ENCODE data around the gene C2orf49. TPM values are rescaled to one million over a fixed set of nuclear protein-coding genes. Genes with fewer than 3 reads are reported as not detected.

C2orf49 gene
- total and polyA plus RNA-seq, 9 of the 15 experiments (the other 6 are each of a cell fraction or from before 2014, with no cell fraction given): 17.9 to 38.2 (median 25.6) TPM

GRCh38 chr2:105391763-105392662 is 54.7 kb downstream of the C2orf49 start:
- TF ChIP-seq NR1H2 (CRISPR knock-in tag; IDR thresholded peaks at IDR 0.05): no peak
- no peak for TF ChIP-seq ZNF324 (CRISPR knock-in tag; IDR thresholded peaks at IDR 0.05)
- no peak for TF ChIP-seq TRIM24 (IDR thresholded peaks at IDR 0.05)
- no peak for TF ChIP-seq TAF7 (tag; IDR thresholded peaks at IDR 0.05)
- TF ChIP-seq ZNF586 (CRISPR knock-in tag; conservative IDR thresholded peaks at IDR 0.05): no peak
- no peak for TF ChIP-seq MCM3 (IDR thresholded peaks at IDR 0.05)
- no peak for TF ChIP-seq GTF3C2 (IDR thresholded peaks at IDR 0.05; ENCODE audit: borderline replicate concordance, extremely low read depth, insufficient read length)
- TF ChIP-seq PREB (CRISPR knock-in tag; IDR thresholded peaks at IDR 0.05): no peak
- no peak for TF ChIP-seq SAFB (IDR thresholded peaks at IDR 0.05; ENCODE audit: borderline replicate concordance, low read depth, low read length)
- TF ChIP-seq GATAD2A (IDR thresholded peaks at IDR 0.05): no peak
- TF ChIP-seq RNF2 (IDR thresholded peaks at IDR 0.05): no peak
- BruUV-seq (replicated peaks): no TSS peak
- intact Hi-C loops (cut with micrococcal nuclease) (no loop called here), in situ Hi-C loops (cut with MboI) (no loop called here)
- Histone ChIP-seq H4K20me1 (replicated peaks; ENCODE audit: control insufficient read depth, insufficient read depth, low read length) (no peaks in the 10 kb centered on the region), H3K4me3 (no peak overlapping the region), H2AFZ (ENCODE audit: low read depth, low read length) (no peak overlapping the region), H3K27ac (ENCODE audit: extremely low read depth, low read depth, low read length) (no peak overlapping the region), H3K9ac (ENCODE audit: insufficient read depth in 1 of 2, low read depth in 2 of 2, low read length in 2 of 2) (no peak overlapping the region), H3K9me3 (replicated peaks; ENCODE audit: control insufficient read depth, insufficient read depth, low read depth, low read length) (no peaks in the 10 kb centered on the region), H3K4me2 (ENCODE audit: insufficient read depth, low read length) (no peak overlapping the region), H3K27me3 (ENCODE audit: control insufficient read depth in 2 of 2, insufficient read depth in 2 of 2, low read length in 2 of 2) (no peaks in the 10 kb centered on the region), H3K79me2 (ENCODE audit: control insufficient read depth, insufficient read depth, low read length) (peaks cover 65% of the 10 kb centered on the region), H3K4me1 (replicated peaks in 1 of 2; ENCODE audit: control insufficient read depth in 2 of 2, insufficient read depth in 2 of 2, low read length in 2 of 2) (peaks cover 4 to 19% of the 10 kb centered on the region in 2 experiments; a peak in 3 of 5 replicates), H3K9me1 (ENCODE audit: control insufficient read depth, insufficient read depth, low read length) (no peaks in the 10 kb centered on the region), H3K36me3 (ENCODE audit: control insufficient read depth, insufficient read depth, low read length) (peaks cover 22% of the 10 kb centered on the region)
- FAIRE-seq: no peak
- WGBS (ENCODE audit: insufficient coverage, low coverage, missing lambda C conversion rate): 74% methylated on average over 9 of the region's 9 CpGs
- DNase-seq (ENCODE audit: extremely low read depth in 1 of 4, low spot score in 3 of 4): no peak
- ATAC-seq: no peak
- ChIA-PET POLR2A (interaction anchor here (0.6 to 0.8 kb wide), 2 partner anchors 9 to 125 kb away, joined by 3 to 4 read pairs; no protein-coding TSS in a partner anchor), CTCF (ENCODE audit: low intra/inter-chr PET ratio) (no interaction called here)

Data from K562 (cell line).